Osteocyte (in vitro differentiated cells): ENCODE results near the gene CADPS. TPM values are rescaled to one million over a fixed set of nuclear protein-coding genes. Genes with fewer than 3 reads are reported as not detected.

Source experiments
- DNase-seq: peaks from one replicate; pipeline ENCODE4 v3.0.0; 2021; ENCODE audit warnings: mixed read lengths; ENCODE audit not compliant: unreplicated experiment; ENCODE audit errors: extremely low spot score
- H3K27ac Mint-ChIP-seq: one replicate; pipeline ENCODE4 v1.8.0; 2021; ENCODE audit warnings: mild to moderate bottlenecking, mixed read lengths; ENCODE audit not compliant: unreplicated experiment
- H3K27me3 Mint-ChIP-seq: one replicate; pipeline ENCODE4 v1.8.0; 2021; ENCODE audit warnings: mixed read lengths; ENCODE audit not compliant: unreplicated experiment
- H3K36me3 Mint-ChIP-seq: one replicate; pipeline ENCODE4 v1.8.0; 2021; ENCODE audit warnings: mixed read lengths; ENCODE audit not compliant: unreplicated experiment
- H3K4me1 Mint-ChIP-seq: one replicate; pipeline ENCODE4 v1.8.0; 2021; ENCODE audit warnings: mixed read lengths; ENCODE audit not compliant: unreplicated experiment
- H3K4me3 Mint-ChIP-seq: one replicate; pipeline ENCODE4 v1.8.0; 2021; ENCODE audit warnings: mild to moderate bottlenecking, moderate library complexity, mixed read lengths; ENCODE audit not compliant: unreplicated experiment
- H3K9me3 Mint-ChIP-seq: one replicate; pipeline ENCODE4 v1.8.0; 2021; ENCODE audit warnings: mixed read lengths; ENCODE audit not compliant: unreplicated experiment
- CTCF ChIP-seq: fragments of 200-600 bp; sonication (generic); IDR thresholded peaks from 2 replicates; pipeline ENCODE4 v1.5.0; 2021; ENCODE audit warnings: antibody characterized with exemption, mild to moderate bottlenecking, moderate library complexity
- total RNA-seq: library from RNA; stranded (reverse); gene quantifications from 2 replicates; pipeline ENCODE4 v1.2.1, GENCODE V29; 2021

The CADPS gene
- total RNA-seq, 1 donor from 2014 or later, result not detected

- H3K9me3 Mint-ChIP-seq, result no peaks in the 10 kb centered on the region
Observed at GRCh38 chr3:62895901-62896300, 20.7 kb upstream of the CADPS start.

GRCh38 chr3:62892951-62893350 is 17.7 kb upstream of the CADPS start:
- TF ChIP-seq CTCF, result no peak
- DNase-seq, result no peak
- no peaks in the 10 kb centered on the region for H3K27me3 Mint-ChIP-seq
- H3K9me3 Mint-ChIP-seq, result no peaks in the 10 kb centered on the region
- H3K4me3 Mint-ChIP-seq, result no peak overlapping the region
- H3K4me1 Mint-ChIP-seq, result no peaks in the 10 kb centered on the region
- no peaks in the 10 kb centered on the region for H3K36me3 Mint-ChIP-seq
- H3K27ac Mint-ChIP-seq, result no peak overlapping the region

More at GRCh38 chr3:62895901-62896300, 20.7 kb upstream of the CADPS start:
- no peak overlapping the region for H3K27ac Mint-ChIP-seq
- no peak overlapping the region for H3K4me3 Mint-ChIP-seq
- TF ChIP-seq CTCF, result no peak
- H3K4me1 Mint-ChIP-seq, result no peaks in the 10 kb centered on the region
- no peaks in the 10 kb centered on the region for H3K36me3 Mint-ChIP-seq
- DNase-seq, result no peak
- no peaks in the 10 kb centered on the region for H3K27me3 Mint-ChIP-seq

- Mint-ChIP-seq H3K4me1 (no peaks in the 10 kb centered on the region), H3K4me3 (no peak overlapping the region), H3K27me3 (no peaks in the 10 kb centered on the region), H3K36me3 (no peaks in the 10 kb centered on the region), H3K9me3 (no peaks in the 10 kb centered on the region), H3K27ac (no peak overlapping the region)
- DNase-seq, result no peak
- TF ChIP-seq CTCF, result no peak
Observed at GRCh38 chr3:62892045-62892444, 16.8 kb upstream of the CADPS start.

- H3K36me3 Mint-ChIP-seq, result no peaks in the 10 kb centered on the region
- H3K4me1 Mint-ChIP-seq, result no peaks in the 10 kb centered on the region
- H3K4me3 Mint-ChIP-seq, result no peak overlapping the region
- no peaks in the 10 kb centered on the region for H3K9me3 Mint-ChIP-seq
- no peak for TF ChIP-seq CTCF
- no peak for DNase-seq
- no peak overlapping the region for H3K27ac Mint-ChIP-seq
- H3K27me3 Mint-ChIP-seq, result no peaks in the 10 kb centered on the region
Observed at GRCh38 chr3:62888778-62889177, 13.6 kb upstream of the CADPS start.

GRCh38 chr3:62888180-62888579 is 13.0 kb upstream of the CADPS start:
- Mint-ChIP-seq H3K9me3 (no peaks in the 10 kb centered on the region), H3K4me1 (no peaks in the 10 kb centered on the region), H3K27ac (no peak overlapping the region), H3K36me3 (no peaks in the 10 kb centered on the region), H3K27me3 (no peaks in the 10 kb centered on the region), H3K4me3 (no peak overlapping the region)
- no peak for DNase-seq
- no peak for TF ChIP-seq CTCF
